Neuronal stem cell (in vitro differentiated cells): ENCODE results near the gene MED15.

Source experiments
- DNase-seq: peaks from one replicate; pipeline ENCODE4 v3.0.0-alpha.2; 2013; ENCODE audit warnings: low spot score
- H2AFZ ChIP-seq: one replicate; pipeline ENCODE4 v1.6.1; 2013; ENCODE audit warnings: mild to moderate bottlenecking, low read length, inconsistent platforms
- H2AK5ac ChIP-seq: 2 replicates; pipeline ENCODE4 v1.6.1; 2013; ENCODE audit warnings: low read depth, mild to moderate bottlenecking, inconsistent platforms, low read length, moderate library complexity, mixed read lengths
- H2BK120ac ChIP-seq: 2 replicates; pipeline ENCODE4 v1.6.1; 2013; ENCODE audit warnings: low read depth, mild to moderate bottlenecking, inconsistent platforms, low read length, moderate library complexity, mixed read lengths
- H2BK12ac ChIP-seq: one replicate; pipeline ENCODE4 v1.6.1; 2013; ENCODE audit warnings: low read length, inconsistent platforms
- H2BK15ac ChIP-seq: 2 replicates; pipeline ENCODE4 v1.6.1; 2013; ENCODE audit warnings: mild to moderate bottlenecking, low read length, inconsistent platforms, mixed read lengths
- H2BK5ac ChIP-seq: one replicate; pipeline ENCODE4 v1.6.1; 2013; ENCODE audit warnings: inconsistent platforms, mild to moderate bottlenecking, low read length, moderate library complexity
- H3K14ac ChIP-seq: one replicate; pipeline ENCODE4 v1.6.1; 2013; ENCODE audit warnings: low read length, inconsistent platforms
- H3K18ac ChIP-seq: 2 replicates; pipeline ENCODE4 v1.6.1; 2013; ENCODE audit warnings: low read length, inconsistent platforms
- H3K23ac ChIP-seq: 2 replicates; pipeline ENCODE4 v1.6.1; 2013; ENCODE audit warnings: low read depth, mild to moderate bottlenecking, mixed read lengths, low read length, inconsistent platforms; ENCODE audit not compliant: poor library complexity
- H3K27ac ChIP-seq: replicated peaks from 3 replicates; pipeline ENCODE4 v1.5.1; 2013; ENCODE audit warnings: low read length, inconsistent platforms
- H3K27me3 ChIP-seq, 3 experiments: 2 replicates each; pipeline ENCODE4 v1.6.1; 2013; ENCODE audit warnings: low read length in 3 of 3, mild to moderate bottlenecking in 2 of 3, inconsistent platforms in 1 of 3, low read depth in 1 of 3, mixed read lengths in 1 of 3, moderate library complexity in 1 of 3; ENCODE audit not compliant: control insufficient read depth in 3 of 3, insufficient read depth in 3 of 3
- H3K36me3 ChIP-seq, 2 donors: replicated peaks in 1 of 2; 2 replicates each; pipeline ENCODE4 v1.6.1; 2013; ENCODE audit warnings: low read length in 2 of 2; ENCODE audit not compliant: control insufficient read depth in 2 of 2, insufficient read depth in 2 of 2
- H3K4ac ChIP-seq: 2 replicates; pipeline ENCODE4 v1.6.1; 2013; ENCODE audit warnings: inconsistent platforms, mild to moderate bottlenecking, low read length, moderate library complexity
- H3K4me1 ChIP-seq, 2 donors: 1 replicate in 1 of 2; 2 replicates in 1 of 2; pipeline ENCODE4 v1.6.1; 2013; ENCODE audit warnings: low read length in 2 of 2, low read depth in 1 of 2; ENCODE audit not compliant: control insufficient read depth in 2 of 2, insufficient read depth in 1 of 2
- H3K4me2 ChIP-seq: one replicate; pipeline ENCODE4 v1.6.1; 2013; ENCODE audit warnings: mild to moderate bottlenecking, low read length, inconsistent platforms; ENCODE audit not compliant: insufficient read depth, poor library complexity, severe bottlenecking
- H3K4me3 ChIP-seq, 2 donors: 2 replicates each; pipeline ENCODE4 v1.5.1; 2013; ENCODE audit warnings: low read length in 2 of 2, mild to moderate bottlenecking in 2 of 2, inconsistent platforms in 1 of 2, moderate library complexity in 1 of 2
- H3K79me1 ChIP-seq: one replicate; pipeline ENCODE4 v1.6.1; 2013; ENCODE audit warnings: low read depth, mild to moderate bottlenecking, inconsistent platforms, low read length, moderate library complexity
- H3K9ac ChIP-seq: one replicate; pipeline ENCODE4 v1.6.1; 2013; ENCODE audit warnings: mild to moderate bottlenecking, low read depth, low read length, inconsistent platforms; ENCODE audit not compliant: poor library complexity
- H3K9me3 ChIP-seq, 2 donors: replicated peaks in 1 of 2; 2 replicates each; pipeline versions ENCODE3 to v1.6.1; 2013; ENCODE audit warnings: low read length in 2 of 2, mild to moderate bottlenecking in 2 of 2, inconsistent platforms in 1 of 2, low read depth in 1 of 2, mixed read lengths in 1 of 2, moderate library complexity in 1 of 2; ENCODE audit not compliant: control insufficient read depth in 2 of 2, insufficient read depth in 1 of 2
- H4K8ac ChIP-seq: one replicate; pipeline ENCODE4 v1.6.1; 2013; ENCODE audit warnings: low read depth, mild to moderate bottlenecking, inconsistent platforms, low read length, moderate library complexity
- H4K91ac ChIP-seq: one replicate; pipeline ENCODE4 v1.6.1; 2013; ENCODE audit warnings: low read length, low read depth, mild to moderate bottlenecking, inconsistent platforms; ENCODE audit not compliant: poor library complexity
- WGBS, 2 donors: extraction: QIAGEN DNeasy Blood & Tissue Kit; methylation state at CpG; one replicate each; pipeline ENCODE4 v1.1.7; 2013; ENCODE audit warnings: missing lambda C conversion rate in 2 of 2, mixed read lengths in 1 of 2; ENCODE audit not compliant: insufficient read length in 2 of 2, insufficient replicate concordance in 1 of 2; ENCODE audit errors: extremely low coverage in 2 of 2; 5-methylcytosine and 5-hydroxymethylcytosine counted together

MED15 gene

DNA sequence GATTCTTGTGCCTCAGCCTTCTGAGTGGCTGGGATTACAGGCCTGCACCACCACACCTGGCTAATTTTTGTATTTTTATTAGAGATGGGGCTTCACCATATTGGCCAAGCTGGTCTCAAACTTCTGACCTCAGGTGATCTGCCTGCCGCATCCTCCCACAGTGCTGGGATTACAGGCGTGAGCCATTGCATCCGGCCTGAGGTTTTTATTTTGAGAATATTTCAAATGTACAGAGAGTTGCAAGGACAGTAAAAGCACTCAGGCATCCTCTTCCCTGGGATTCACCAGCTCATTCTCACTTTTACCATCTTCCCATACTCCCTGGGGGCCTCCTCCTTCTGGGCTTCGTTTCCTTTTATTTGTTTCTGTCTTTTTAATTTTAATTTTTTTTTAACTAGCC lies 12.1 kb downstream of the MED15 start:
- H3K27ac ChIP-seq: no peak overlapping the region
- H3K4me3 ChIP-seq: no peak overlapping the region
- no peak overlapping the region for H4K91ac ChIP-seq
- peaks cover 0 to 2% of the 10 kb centered on the region in 2 donors for H3K9me3 ChIP-seq
- DNase-seq: no peak
- no peak overlapping the region for H2BK12ac ChIP-seq
- peaks cover 16 to 69% of the 10 kb centered on the region in 2 donors for H3K36me3 ChIP-seq
- no peak overlapping the region for H2BK5ac ChIP-seq
- H2BK120ac ChIP-seq: no peak overlapping the region
- H3K23ac ChIP-seq: no peak overlapping the region
- no CpG with 5 or more reads among the region's 4 CpGs for WGBS, 2 donors
- H3K18ac ChIP-seq: no peak overlapping the region
- H3K4me2 ChIP-seq: no peak overlapping the region
- H4K8ac ChIP-seq: no peak overlapping the region
- no peak overlapping the region for H2AFZ ChIP-seq
- H3K27me3 ChIP-seq: no peaks in the 10 kb centered on the region
- H3K9ac ChIP-seq: no peak overlapping the region
- H3K4ac ChIP-seq: no peak overlapping the region
- H2BK15ac ChIP-seq: no peak overlapping the region
- H3K79me1 ChIP-seq: peaks cover 13% of the 10 kb centered on the region
- peaks cover 2 to 3% of the 10 kb centered on the region in 2 donors for H3K4me1 ChIP-seq
- no peak overlapping the region for H3K14ac ChIP-seq
- H2AK5ac ChIP-seq: no peak overlapping the region

DNA sequence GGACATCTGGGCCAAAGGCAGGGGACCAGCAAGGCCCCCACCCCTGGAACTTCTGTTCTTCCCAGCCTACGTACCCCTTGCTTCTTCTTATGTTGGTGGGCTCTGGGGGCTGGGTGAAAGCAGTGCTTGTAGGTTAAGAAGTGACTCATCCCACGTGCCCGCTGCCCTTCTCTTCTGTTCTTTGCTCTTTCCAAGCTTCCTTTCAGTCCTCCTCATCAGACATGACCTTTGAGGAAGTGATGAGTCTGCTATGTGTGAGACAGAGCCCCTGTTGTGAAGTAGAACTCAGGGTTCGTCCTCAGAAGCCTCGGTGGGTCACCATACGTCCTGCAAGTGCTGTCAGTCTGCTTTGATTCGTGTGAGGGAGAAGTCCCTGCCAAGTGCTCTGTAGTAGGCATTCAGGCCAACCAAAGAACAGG lies 12.7 kb downstream of the MED15 start:
- H4K8ac ChIP-seq: no peak overlapping the region
- no peak overlapping the region for H3K14ac ChIP-seq
- no CpG with 5 or more reads among the region's 7 CpGs for WGBS, 2 donors
- H3K9me3 ChIP-seq: peaks cover 0 to 2% of the 10 kb centered on the region in 2 donors
- no peak overlapping the region for H2AK5ac ChIP-seq
- H3K36me3 ChIP-seq: peaks cover 14 to 63% of the 10 kb centered on the region in 2 donors
- no peak overlapping the region for H3K4me2 ChIP-seq
- H3K23ac ChIP-seq: no peak overlapping the region
- no peaks in the 10 kb centered on the region for H3K27me3 ChIP-seq
- no peak overlapping the region for H2BK5ac ChIP-seq
- no peak overlapping the region for H3K4ac ChIP-seq
- H3K27ac ChIP-seq: no peak overlapping the region
- H2BK15ac ChIP-seq: no peak overlapping the region
- H4K91ac ChIP-seq: no peak overlapping the region
- no peak overlapping the region for H2AFZ ChIP-seq
- no peak overlapping the region for H2BK12ac ChIP-seq
- no peak overlapping the region for H3K4me3 ChIP-seq
- H3K18ac ChIP-seq: no peak overlapping the region
- DNase-seq: no peak
- no peak overlapping the region for H2BK120ac ChIP-seq
- H3K4me1 ChIP-seq: peaks cover 2 to 3% of the 10 kb centered on the region in 2 donors
- H3K9ac ChIP-seq: no peak overlapping the region
- H3K79me1 ChIP-seq: peaks cover 13% of the 10 kb centered on the region

DNA sequence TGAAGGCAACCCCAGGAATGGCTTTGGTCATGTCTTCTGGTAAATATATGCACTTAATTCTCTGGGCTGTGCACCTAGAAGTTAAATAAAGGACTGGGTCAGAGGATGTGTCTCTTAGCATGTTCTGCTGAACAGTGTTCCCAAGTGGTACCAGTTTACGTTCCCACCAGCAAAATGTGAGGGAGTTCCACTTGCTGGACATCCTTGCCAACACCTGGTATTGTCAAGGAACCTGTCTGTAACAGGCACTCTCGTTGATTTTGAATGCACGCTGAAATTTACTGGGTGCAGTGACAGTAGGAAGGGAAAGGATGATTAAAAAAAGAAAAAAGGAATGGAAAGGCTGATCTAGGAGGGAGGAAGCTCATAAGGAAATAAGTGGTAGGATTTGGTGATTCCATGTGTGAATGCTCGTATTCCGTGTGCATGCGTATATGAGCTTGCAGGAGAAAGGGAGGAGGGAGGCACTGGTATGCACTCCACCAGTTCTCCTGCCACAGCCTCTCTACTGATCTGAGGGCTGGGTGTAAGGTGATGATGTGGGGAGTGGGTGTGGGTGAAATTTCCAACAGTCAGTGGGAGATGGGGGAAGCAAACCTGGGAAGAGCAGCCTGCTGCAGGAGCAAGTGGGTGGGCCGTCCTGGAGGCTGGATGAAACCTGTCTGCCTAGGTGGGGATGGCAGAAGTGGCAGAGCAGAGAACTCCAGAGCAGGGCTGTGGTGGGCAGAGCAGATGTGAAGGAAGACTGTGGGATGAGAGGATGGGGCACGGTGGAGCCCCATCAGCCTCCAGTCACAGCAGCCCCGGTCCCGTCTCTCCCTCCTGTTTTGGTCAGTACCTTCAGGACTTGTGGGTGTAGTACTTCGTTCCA lies 15.0 kb downstream of the MED15 start:
- H3K36me3 ChIP-seq: peaks cover 12 to 72% of the 10 kb centered on the region in 2 donors
- H3K18ac ChIP-seq: no peak overlapping the region
- no peak for DNase-seq
- no peak overlapping the region for H2BK15ac ChIP-seq
- H3K27me3 ChIP-seq: no peaks in the 10 kb centered on the region
- H3K4me3 ChIP-seq: no peak overlapping the region
- no peak overlapping the region for H3K9ac ChIP-seq
- H3K27ac ChIP-seq: no peak overlapping the region
- H3K79me1 ChIP-seq: peaks cover 11% of the 10 kb centered on the region
- H4K8ac ChIP-seq: no peak overlapping the region
- WGBS, 2 donors: no CpG with 5 or more reads among the region's 11 CpGs
- no peak overlapping the region for H2BK12ac ChIP-seq
- H2BK5ac ChIP-seq: no peak overlapping the region
- H2AFZ ChIP-seq: no peak overlapping the region
- H2BK120ac ChIP-seq: no peak overlapping the region
- no peak overlapping the region for H4K91ac ChIP-seq
- H3K4me2 ChIP-seq: no peak overlapping the region
- H2AK5ac ChIP-seq: no peak overlapping the region
- H3K14ac ChIP-seq: no peak overlapping the region
- no peak overlapping the region for H3K4ac ChIP-seq
- peaks cover under 1 to 2% of the 10 kb centered on the region in 2 donors for H3K9me3 ChIP-seq
- H3K4me1 ChIP-seq: peaks cover 2 to 3% of the 10 kb centered on the region in 2 donors
- no peak overlapping the region for H3K23ac ChIP-seq

DNA sequence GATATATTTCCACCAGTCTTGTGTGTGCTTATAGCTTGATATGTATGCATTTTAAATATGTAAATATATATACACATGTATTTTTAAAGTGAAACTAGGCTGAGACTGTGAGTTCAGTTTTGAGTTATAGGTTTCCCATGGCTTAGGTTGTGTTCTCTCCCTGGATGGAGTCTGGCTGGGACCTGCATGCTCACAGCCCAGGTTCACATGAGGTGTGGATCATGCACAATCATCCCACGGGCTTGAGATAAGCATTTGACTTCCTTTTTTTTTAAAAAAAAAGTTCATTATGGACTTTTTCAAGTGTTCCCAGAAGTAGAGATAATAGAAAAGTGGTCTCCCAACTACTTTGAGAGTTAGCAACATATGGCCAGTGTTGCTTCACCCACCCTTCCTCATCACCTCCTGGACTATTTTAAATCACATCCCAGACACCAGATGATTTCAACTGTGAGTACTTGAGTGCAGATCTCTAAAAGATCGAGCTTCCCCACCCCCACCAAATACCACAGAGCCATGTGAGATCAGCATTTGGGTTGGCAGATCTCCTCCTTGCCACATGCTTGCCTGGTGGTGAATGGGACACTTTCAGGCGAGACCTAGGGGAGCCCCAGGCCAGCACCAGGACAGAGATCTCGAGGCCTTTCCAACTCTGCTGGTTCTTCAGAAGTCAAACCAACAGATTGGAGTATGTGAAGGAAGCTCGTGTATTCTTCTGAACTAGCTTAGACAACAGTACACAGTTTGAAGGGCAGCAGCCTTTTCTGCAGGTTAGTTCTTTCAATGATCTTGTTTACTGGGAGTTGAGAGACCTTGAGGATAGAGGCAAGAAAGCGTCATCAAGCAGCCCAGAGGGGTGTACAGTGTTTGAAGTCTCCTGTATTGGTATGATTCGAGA lies 15.9 kb downstream of the MED15 start:
- Histone ChIP-seq H3K4me3 (peak overlapping the region in 1 of 2 donors; percentile 18), H3K9me3 (peaks cover 2 to 7% of the 10 kb centered on the region in 2 donors), H4K8ac (no peak overlapping the region), H3K23ac (no peak overlapping the region), H3K79me1 (peaks cover 8% of the 10 kb centered on the region), H2AFZ (no peak overlapping the region), H3K4ac (no peak overlapping the region), H3K4me2 (no peak overlapping the region), H2BK12ac (no peak overlapping the region), H2AK5ac (no peak overlapping the region), H4K91ac (no peak overlapping the region), H2BK5ac (no peak overlapping the region), H3K36me3 (peaks cover 12 to 71% of the 10 kb centered on the region in 2 donors), H3K27me3 (no peaks in the 10 kb centered on the region), H3K18ac (no peak overlapping the region), H3K27ac (no peak overlapping the region), H3K4me1 (peaks cover 2 to 3% of the 10 kb centered on the region in 2 donors), H3K14ac (no peak overlapping the region), H2BK120ac (no peak overlapping the region), H3K9ac (no peak overlapping the region), H2BK15ac (no peak overlapping the region)
- no CpG with 5 or more reads among the region's 7 CpGs for WGBS, 2 donors
- DNase-seq: no peak
